H9 (cell line): ENCODE data around the gene CAMTA1. TPM values are rescaled to one million over a fixed set of nuclear protein-coding genes. Genes with fewer than 3 reads are reported as not detected.

Experiments
- DNase-seq: peaks from one replicate; pipeline ENCODE4 v3.0.0-alpha.2; 2017
- H2AFZ ChIP-seq: one replicate; pipeline ENCODE4 v1.6.1; 2013; ENCODE audit warnings: mild to moderate bottlenecking, low read length, control low read depth, moderate library complexity
- H2AK5ac ChIP-seq: 2 replicates; pipeline ENCODE4 v1.6.1; 2013; ENCODE audit warnings: low read length, control low read depth, mixed read lengths; ENCODE audit not compliant: insufficient read length
- H2BK120ac ChIP-seq: one replicate; pipeline ENCODE4 v1.6.1; 2013; ENCODE audit warnings: low read depth, mild to moderate bottlenecking, low read length, control low read depth, inconsistent platforms; ENCODE audit not compliant: poor library complexity, severe bottlenecking
- H2BK12ac ChIP-seq: 2 replicates; pipeline ENCODE4 v1.6.1; 2013; ENCODE audit warnings: low read length, control low read depth, mixed read lengths, low read depth; ENCODE audit not compliant: insufficient read length
- H2BK15ac ChIP-seq: 2 replicates; pipeline ENCODE4 v1.6.1; 2013; ENCODE audit warnings: low read depth, low read length, control low read depth
- H2BK20ac ChIP-seq: one replicate; pipeline ENCODE4 v1.6.1; 2013; ENCODE audit warnings: low read depth, mild to moderate bottlenecking, low read length, control low read depth, inconsistent platforms; ENCODE audit not compliant: poor library complexity, severe bottlenecking
- H2BK5ac ChIP-seq: 2 replicates; pipeline ENCODE4 v1.6.1; 2013; ENCODE audit warnings: low read length, control low read depth, mixed read lengths; ENCODE audit not compliant: insufficient read length
- H3K14ac ChIP-seq: 2 replicates; pipeline ENCODE4 v1.6.1; 2013; ENCODE audit warnings: low read length, control low read depth; ENCODE audit not compliant: insufficient read depth
- H3K18ac ChIP-seq: 2 replicates; pipeline ENCODE4 v1.6.1; 2013; ENCODE audit warnings: low read depth, mild to moderate bottlenecking, mixed read lengths, low read length, control low read depth; ENCODE audit not compliant: insufficient read length
- H3K23ac ChIP-seq: 2 replicates; pipeline ENCODE4 v1.6.1; 2013; ENCODE audit warnings: low read length, control low read depth, mixed read lengths, low read depth; ENCODE audit not compliant: insufficient read length
- H3K23me2 ChIP-seq: 2 replicates; pipeline ENCODE4 v1.6.1; 2013; ENCODE audit warnings: low read depth, mild to moderate bottlenecking, mixed read lengths, low read length, control low read depth; ENCODE audit not compliant: insufficient read length, poor library complexity, severe bottlenecking
- H3K27ac ChIP-seq: 2 replicates; pipeline ENCODE4 v1.5.1; 2013; ENCODE audit warnings: low read length, control low read depth, mixed read lengths, low read depth; ENCODE audit not compliant: insufficient read length
- H3K27me3 ChIP-seq: 2 replicates; pipeline ENCODE4 v1.6.1; 2013; ENCODE audit warnings: low read length, control low read depth, inconsistent platforms; ENCODE audit not compliant: insufficient read depth
- H3K4ac ChIP-seq: 2 replicates; pipeline ENCODE4 v1.6.1; 2013; ENCODE audit warnings: low read depth, mild to moderate bottlenecking, control low read depth, inconsistent platforms, low read length, moderate library complexity
- H3K4me1 ChIP-seq: 2 replicates; pipeline ENCODE4 v1.6.1; 2013; ENCODE audit warnings: low read length, control low read depth, inconsistent platforms; ENCODE audit not compliant: insufficient read depth
- H3K4me2 ChIP-seq: 2 replicates; pipeline ENCODE4 v1.6.1; 2013; ENCODE audit warnings: low read length, control low read depth, mixed read lengths; ENCODE audit not compliant: insufficient read length, insufficient read depth
- H3K56ac ChIP-seq: 2 replicates; pipeline ENCODE4 v1.6.1; 2013; ENCODE audit warnings: low read depth, mild to moderate bottlenecking, mixed read lengths, low read length, control low read depth; ENCODE audit not compliant: insufficient read length
- H3K79me1 ChIP-seq: 2 replicates; pipeline ENCODE4 v1.6.1; 2013; ENCODE audit warnings: low read depth, mild to moderate bottlenecking, moderate library complexity, low read length, control low read depth, inconsistent platforms; ENCODE audit not compliant: insufficient read depth, poor library complexity, severe bottlenecking
- H3K79me2 ChIP-seq: 2 replicates; pipeline ENCODE4 v1.6.1; 2013; ENCODE audit warnings: low read length, control low read depth, inconsistent platforms; ENCODE audit not compliant: insufficient read depth
- H3K9ac ChIP-seq: 2 replicates; pipeline ENCODE4 v1.6.1; 2013; ENCODE audit warnings: low read length, control low read depth, mixed read lengths; ENCODE audit not compliant: insufficient read length; ENCODE audit errors: extremely low read depth
- H3K9me3 ChIP-seq: one replicate; pipeline ENCODE4 v1.6.1; 2013; ENCODE audit warnings: low read depth, low read length, inconsistent platforms; ENCODE audit not compliant: control insufficient read depth
- H3T11ph ChIP-seq: one replicate; pipeline ENCODE4 v1.6.1; 2013; ENCODE audit warnings: mild to moderate bottlenecking, low read length, control low read depth, inconsistent platforms
- H4K20me1 ChIP-seq: one replicate; pipeline ENCODE4 v1.6.1; 2013; ENCODE audit not compliant: control insufficient read depth, insufficient read length, insufficient read depth
- H4K5ac ChIP-seq: 2 replicates; pipeline ENCODE4 v1.6.1; 2013; ENCODE audit warnings: low read depth, mild to moderate bottlenecking, mixed read lengths, low read length, control low read depth; ENCODE audit not compliant: insufficient read length
- H4K8ac ChIP-seq: replicated peaks from 2 replicates; pipeline ENCODE4 v1.6.1; 2013; ENCODE audit warnings: low read length, control low read depth, mixed read lengths, low read depth; ENCODE audit not compliant: insufficient read length
- H4K91ac ChIP-seq: 2 replicates; pipeline ENCODE4 v1.6.1; 2013; ENCODE audit warnings: low read depth, mild to moderate bottlenecking, moderate library complexity, mixed read lengths, low read length, control low read depth; ENCODE audit not compliant: insufficient read length
- H3K27ac Mint-ChIP-seq, 3 experiments: 2 replicates in 2 of 3; 3 replicates in 1 of 3; pipeline ENCODE4 v1.8.0; 2020 to 2021; ENCODE audit warnings: mixed read lengths in 3 of 3, mild to moderate bottlenecking in 1 of 3, moderate library complexity in 1 of 3
- H3K27me3 Mint-ChIP-seq: 2 replicates; pipeline ENCODE4 v1.8.0; 2021; ENCODE audit warnings: low read depth, mild to moderate bottlenecking, moderate library complexity, mixed read lengths
- H3K36me3 Mint-ChIP-seq, 3 experiments: 2 replicates in 2 of 3; 3 replicates in 1 of 3; pipeline ENCODE4 v1.8.0; 2020 to 2021; ENCODE audit warnings: low read depth in 3 of 3, mixed read lengths in 3 of 3; ENCODE audit not compliant: insufficient read depth in 1 of 3
- H3K4me1 Mint-ChIP-seq, 2 experiments: 2 replicates each; pipeline ENCODE4 v1.8.0; 2020; ENCODE audit warnings: mixed read lengths in 2 of 2
- H3K4me3 Mint-ChIP-seq, 2 experiments: 2 replicates in 1 of 2; 3 replicates in 1 of 2; pipeline ENCODE4 v1.8.0; 2020 to 2021; ENCODE audit warnings: mild to moderate bottlenecking in 2 of 2, mixed read lengths in 2 of 2, moderate library complexity in 1 of 2
- H3K9me3 Mint-ChIP-seq, 2 experiments: 2 replicates in 1 of 2; 3 replicates in 1 of 2; pipeline ENCODE4 v1.8.0; 2020; ENCODE audit warnings: mild to moderate bottlenecking in 2 of 2, mixed read lengths in 2 of 2, moderate library complexity in 1 of 2
- CTCF ChIP-seq: fragments of 200-600 bp; sonication (generic); conservative IDR thresholded peaks from 3 replicates; pipeline ENCODE4 v1.8.0; 2021; ENCODE audit warnings: antibody characterized with exemption, mild to moderate bottlenecking
- WGBS: extraction: QIAGEN DNeasy Blood & Tissue Kit; methylation state at CpG from one replicate; pipeline ENCODE4 v1.1.7; 2013; ENCODE audit warnings: missing lambda C conversion rate, low lambda C conversion rate, mixed read lengths; ENCODE audit not compliant: insufficient read length; ENCODE audit errors: extremely low coverage; 5-methylcytosine and 5-hydroxymethylcytosine counted together
- total RNA-seq: library from RNA; stranded (reverse); gene quantifications from 2 replicates; pipeline ENCODE4 v1.2.1, GENCODE V29; 2021

Gene CAMTA1
- total RNA-seq, 1 experiment from 2014 or later = 115 TPM

GRCh38 chr1:7399514-7400125, 614.4 kb downstream of the CAMTA1 start:
- Mint-ChIP-seq H3K27ac (peak overlapping the region in 1 of 3 experiments; percentile 88; a peak in 2 of 7 replicates), H3K36me3 (peaks cover 14 to 35% (median 15%) of the 10 kb centered on the region in 3 experiments), H3K4me1 (peaks cover 27 to 32% of the 10 kb centered on the region in 2 experiments), H3K4me3 (no peak overlapping the region), H3K27me3 (peaks cover 2% of the 10 kb centered on the region; the same call in 1 of the 2 replicates), H3K9me3 (peaks cover 42 to 46% of the 10 kb centered on the region in 2 experiments)
- H3K4me1 ChIP-seq = no peaks in the 10 kb centered on the region
- no peak overlapping the region for H3K23ac ChIP-seq
- H4K91ac ChIP-seq = no peak overlapping the region
- no peak overlapping the region for H2BK120ac ChIP-seq
- no CpG with 5 or more reads among the region's 1 CpG for WGBS
- H2AK5ac ChIP-seq = no peak overlapping the region
- H2BK12ac ChIP-seq = no peak overlapping the region
- no peak overlapping the region for H3K9ac ChIP-seq
- no peak overlapping the region for H4K5ac ChIP-seq
- no peak overlapping the region for H2AFZ ChIP-seq
- DNase-seq = no peak
- no peak overlapping the region for H3K4me2 ChIP-seq
- no peak overlapping the region for H4K8ac ChIP-seq
- no peaks in the 10 kb centered on the region for H3K79me2 ChIP-seq
- H2BK5ac ChIP-seq = no peak overlapping the region
- H2BK15ac ChIP-seq = no peak overlapping the region
- H4K20me1 ChIP-seq = no peaks in the 10 kb centered on the region
- H3K56ac ChIP-seq = no peak overlapping the region
- H3K14ac ChIP-seq = no peak overlapping the region
- no peak for TF ChIP-seq CTCF
- no peaks in the 10 kb centered on the region for H3K23me2 ChIP-seq
- no peaks in the 10 kb centered on the region for H3K27me3 ChIP-seq
- no peak overlapping the region for H3K27ac ChIP-seq
- no peak overlapping the region for H3K18ac ChIP-seq
- no peak overlapping the region for H2BK20ac ChIP-seq
- H3K9me3 ChIP-seq = no peaks in the 10 kb centered on the region
- H3K4ac ChIP-seq = no peak overlapping the region
- no peaks in the 10 kb centered on the region for H3K79me1 ChIP-seq
- H3T11ph ChIP-seq = no peak overlapping the region
